Measurements from ENCODE around the gene C11orf58.

C11orf58 gene

DNA sequence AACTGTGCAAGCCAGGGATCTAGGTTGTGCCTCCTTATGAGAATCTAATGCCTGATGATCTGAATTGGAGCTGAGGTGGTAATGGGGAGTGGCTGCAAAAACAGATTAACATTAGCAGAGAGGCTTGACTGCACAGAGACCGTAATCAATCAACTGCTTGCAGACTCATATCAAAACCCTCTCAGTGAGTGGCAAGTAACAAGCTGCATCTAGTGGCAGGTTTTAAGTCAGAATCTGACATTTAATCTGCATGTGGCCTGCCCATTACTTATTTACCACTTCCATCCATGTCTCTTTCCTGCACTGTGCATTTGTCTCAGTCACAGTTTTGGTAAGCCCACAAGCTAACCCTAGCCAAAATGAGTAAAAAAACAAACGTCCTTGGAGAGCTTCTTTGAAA is 11.2 kb downstream of the C11orf58 start:
- no peak for DNase-seq (ENCODE audit: low spot score in 2 of 2)
- H3K9me3 ChIP-seq, result no peaks in the 10 kb centered on the region
- in situ Hi-C loops (cut with MboI; ENCODE audit: low sequenced_read_pairs), result no loop called here
- H3K4me3 ChIP-seq, result no peak overlapping the region
- H3K36me3 ChIP-seq (replicated peaks), result peaks cover 89% of the 10 kb centered on the region
- H3K27me3 ChIP-seq (ENCODE audit: low read depth), result no peaks in the 10 kb centered on the region
- peaks cover 13% of the 10 kb centered on the region for H3K4me1 ChIP-seq

GRCh38 chr11:16750417-16750816 is 12.0 kb downstream of the C11orf58 start:
- peaks cover 6% of the 10 kb centered on the region for H3K4me1 ChIP-seq
- in situ Hi-C loops (cut with MboI; ENCODE audit: low sequenced_read_pairs), result no loop called here
- DNase-seq (ENCODE audit: low spot score in 2 of 2), result no peak
- H3K9me3 ChIP-seq, result no peaks in the 10 kb centered on the region
- H3K36me3 ChIP-seq (replicated peaks), result peaks cover 82% of the 10 kb centered on the region
- no peak overlapping the region for H3K4me3 ChIP-seq
- no peaks in the 10 kb centered on the region for H3K27me3 ChIP-seq (ENCODE audit: low read depth)

- no peaks in the 10 kb centered on the region for H3K9me3 ChIP-seq
- H3K36me3 ChIP-seq (replicated peaks), result peaks cover 30% of the 10 kb centered on the region
- H3K27me3 ChIP-seq (ENCODE audit: low read depth), result no peaks in the 10 kb centered on the region
- H3K4me3 ChIP-seq, result no peak overlapping the region
- DNase-seq (ENCODE audit: low spot score in 2 of 2), result no peak
- in situ Hi-C loops (cut with MboI; ENCODE audit: low sequenced_read_pairs), result no loop called here
- no peaks in the 10 kb centered on the region; the same call in 1 of the 2 replicates for H3K4me1 ChIP-seq
These were observed 20.1 kb downstream of the C11orf58 start for GRCh38 chr11:16758382-16759024.

DNA sequence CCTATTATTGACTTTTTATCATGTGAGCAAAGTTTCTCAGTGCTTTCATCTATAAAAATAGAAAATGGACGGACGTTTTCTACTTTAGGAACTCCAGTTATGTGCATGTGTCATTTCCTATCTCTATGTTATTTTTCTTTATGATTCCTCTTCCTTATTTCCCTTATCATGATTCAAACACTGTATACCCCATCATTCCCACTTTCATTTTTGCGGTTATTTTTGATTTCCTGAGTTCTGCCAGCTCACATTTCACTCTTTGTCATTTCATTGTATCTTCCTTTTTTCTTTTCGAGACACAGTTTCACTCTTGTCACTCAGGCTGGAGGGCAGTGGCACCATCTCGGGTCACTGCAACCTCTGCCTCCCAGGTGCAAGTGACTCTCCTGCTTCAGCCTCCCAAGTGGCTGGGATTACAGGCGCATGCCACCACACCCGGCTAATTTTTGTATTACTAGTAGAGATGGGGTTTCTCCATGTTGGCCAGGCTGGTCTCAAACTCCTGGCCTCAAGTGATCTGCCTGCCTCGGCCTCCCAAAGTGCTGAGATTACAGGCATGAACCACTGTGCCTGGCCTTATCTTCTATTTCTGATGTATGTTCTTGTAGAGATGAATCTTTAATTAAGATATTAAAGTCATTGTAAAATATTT is 21.5 kb downstream of the C11orf58 start:
- no peak for DNase-seq (ENCODE audit: low spot score in 2 of 2)
- no peaks in the 10 kb centered on the region for H3K9me3 ChIP-seq
- no peaks in the 10 kb centered on the region for H3K27me3 ChIP-seq (ENCODE audit: low read depth)
- no peaks in the 10 kb centered on the region for H3K4me1 ChIP-seq
- no peak overlapping the region for H3K4me3 ChIP-seq
- in situ Hi-C loops (cut with MboI; ENCODE audit: low sequenced_read_pairs), result no loop called here
- H3K36me3 ChIP-seq (replicated peaks), result peaks cover 20% of the 10 kb centered on the region

DNA sequence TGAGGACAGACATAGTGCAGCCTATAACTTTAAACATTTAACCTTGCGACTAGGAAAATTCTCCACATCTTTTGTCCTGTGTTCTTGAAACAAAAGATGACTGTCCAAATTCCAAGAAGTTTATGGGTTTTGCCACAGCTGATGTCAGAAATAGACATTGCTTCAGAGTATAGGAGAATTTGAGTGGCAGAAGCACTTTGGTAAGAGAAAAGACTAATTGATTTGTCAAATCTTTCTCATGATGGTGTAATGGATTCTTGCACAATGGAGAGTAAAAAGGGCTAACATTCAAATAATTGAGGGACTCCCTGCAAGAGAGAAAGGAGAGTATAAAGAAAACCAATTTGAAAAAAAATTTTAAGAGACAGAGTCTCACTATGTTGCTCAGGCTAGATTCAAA is 25.3 kb downstream of the C11orf58 start:
- Histone ChIP-seq H3K9me3 (no peaks in the 10 kb centered on the region), H3K4me1 (no peaks in the 10 kb centered on the region), H3K4me3 (no peak overlapping the region), H3K36me3 (replicated peaks) (no peaks in the 10 kb centered on the region), H3K27me3 (ENCODE audit: low read depth) (no peaks in the 10 kb centered on the region)
- no peak for DNase-seq (ENCODE audit: low spot score in 2 of 2)
- in situ Hi-C loops (cut with MboI; ENCODE audit: low sequenced_read_pairs), result no loop called here

- no peak for DNase-seq (ENCODE audit: low spot score in 2 of 2)
- no peaks in the 10 kb centered on the region for H3K36me3 ChIP-seq (replicated peaks)
- H3K27me3 ChIP-seq (ENCODE audit: low read depth), result no peaks in the 10 kb centered on the region
- no peaks in the 10 kb centered on the region for H3K4me1 ChIP-seq
- in situ Hi-C loops (cut with MboI; ENCODE audit: low sequenced_read_pairs), result no loop called here
- no peak overlapping the region for H3K4me3 ChIP-seq
- no peaks in the 10 kb centered on the region for H3K9me3 ChIP-seq
These were observed 26.4 kb downstream of the C11orf58 start for GRCh38 chr11:16764888-16765287.

DNA sequence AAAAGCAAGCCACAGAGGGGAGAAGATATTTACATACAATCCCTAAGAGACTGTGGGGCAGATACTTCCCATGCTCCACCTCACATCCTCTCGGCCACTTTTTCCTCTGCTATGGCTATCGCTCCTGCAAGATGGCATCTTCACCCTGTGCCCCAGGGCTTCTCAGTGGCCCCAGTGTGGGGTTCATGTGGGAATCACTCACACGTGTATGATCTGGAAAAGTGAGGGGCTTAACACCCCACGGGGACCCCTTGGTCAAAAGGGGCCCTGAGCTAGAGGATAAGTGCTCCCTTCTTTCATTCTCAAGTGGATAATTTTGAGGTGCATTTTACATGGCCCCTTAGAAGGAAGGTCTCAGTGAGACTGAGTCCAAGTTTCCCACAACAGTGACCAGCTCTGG is 28.7 kb downstream of the C11orf58 start:
- in situ Hi-C loops (cut with MboI; ENCODE audit: low sequenced_read_pairs), result no loop called here
- no peak for DNase-seq (ENCODE audit: low spot score in 2 of 2)

DNA sequence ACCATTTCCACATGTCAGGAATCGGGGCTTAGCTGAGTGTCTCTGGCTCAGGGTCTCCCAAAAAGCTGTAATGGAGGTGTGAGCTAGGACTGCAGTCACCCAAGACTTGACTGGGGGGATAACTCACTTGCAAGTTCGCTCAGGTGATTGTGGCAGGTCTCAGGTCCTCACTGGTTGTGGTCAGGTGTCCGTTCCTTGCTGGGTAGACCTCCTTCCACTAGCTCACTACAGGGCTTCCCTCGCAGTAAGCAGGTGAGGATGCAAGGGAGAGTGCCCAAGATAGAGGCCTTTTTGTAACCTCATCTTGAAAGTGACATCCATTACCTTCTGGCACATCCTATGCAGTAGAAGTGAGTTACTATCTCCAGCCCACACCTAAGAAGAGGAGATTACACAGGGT is 29.5 kb downstream of the C11orf58 start:
- H3K4me3 ChIP-seq, result no peak overlapping the region
- in situ Hi-C loops (cut with MboI; ENCODE audit: low sequenced_read_pairs), result no loop called here
- H3K36me3 ChIP-seq (replicated peaks), result no peaks in the 10 kb centered on the region
- H3K9me3 ChIP-seq, result no peaks in the 10 kb centered on the region
- no peak for DNase-seq (ENCODE audit: low spot score in 2 of 2)
- no peaks in the 10 kb centered on the region for H3K4me1 ChIP-seq
- H3K27me3 ChIP-seq (ENCODE audit: low read depth), result no peaks in the 10 kb centered on the region

More for the DNA sequence above, 28.7 kb downstream of the C11orf58 start:
- H3K4me3 ChIP-seq, result no peak overlapping the region
- H3K36me3 ChIP-seq (replicated peaks), result no peaks in the 10 kb centered on the region
- H3K4me1 ChIP-seq, result no peaks in the 10 kb centered on the region
- H3K27me3 ChIP-seq (ENCODE audit: low read depth), result no peaks in the 10 kb centered on the region
- H3K9me3 ChIP-seq, result no peaks in the 10 kb centered on the region

DNA sequence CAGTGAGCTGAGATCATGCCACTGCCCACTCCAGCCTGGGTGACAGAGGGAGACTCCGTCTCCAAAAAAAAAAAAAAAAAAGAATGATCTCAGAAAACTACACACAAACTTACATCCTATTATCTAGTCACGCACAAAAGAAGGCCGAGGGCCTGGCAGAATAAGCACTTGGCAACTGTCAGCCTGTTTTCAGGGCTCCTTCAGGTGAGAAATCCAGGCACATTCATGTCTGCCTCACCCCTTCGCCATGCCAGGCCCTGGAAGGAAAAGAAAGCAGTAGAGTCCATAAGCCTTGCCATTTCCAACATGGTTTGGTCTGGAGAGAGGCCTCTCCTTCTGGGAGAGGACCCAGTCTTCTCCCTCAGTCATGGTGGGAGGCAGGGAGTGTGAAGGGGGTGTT is 30.9 kb downstream of the C11orf58 start:
- Histone ChIP-seq H3K4me1 (no peaks in the 10 kb centered on the region), H3K36me3 (replicated peaks) (no peaks in the 10 kb centered on the region), H3K9me3 (no peaks in the 10 kb centered on the region), H3K27me3 (ENCODE audit: low read depth) (no peaks in the 10 kb centered on the region), H3K4me3 (no peak overlapping the region)
- in situ Hi-C loops (cut with MboI; ENCODE audit: low sequenced_read_pairs), result no loop called here
- DNase-seq (ENCODE audit: low spot score in 2 of 2), result no peak

- no peaks in the 10 kb centered on the region for H3K4me1 ChIP-seq
- no peak for DNase-seq (ENCODE audit: low spot score in 2 of 2)
- no peaks in the 10 kb centered on the region for H3K9me3 ChIP-seq
- no peak overlapping the region for H3K4me3 ChIP-seq
- in situ Hi-C loops (cut with MboI; ENCODE audit: low sequenced_read_pairs), result no loop called here
- H3K36me3 ChIP-seq (replicated peaks), result no peaks in the 10 kb centered on the region
- H3K27me3 ChIP-seq (ENCODE audit: low read depth), result no peaks in the 10 kb centered on the region
These were observed 31.6 kb downstream of the C11orf58 start for GRCh38 chr11:16770016-16770415.

- no peaks in the 10 kb centered on the region for H3K4me1 ChIP-seq
- DNase-seq (ENCODE audit: low spot score in 2 of 2), result no peak
- no peaks in the 10 kb centered on the region for H3K27me3 ChIP-seq (ENCODE audit: low read depth)
- H3K36me3 ChIP-seq (replicated peaks), result no peaks in the 10 kb centered on the region
- no peaks in the 10 kb centered on the region for H3K9me3 ChIP-seq
- in situ Hi-C loops (cut with MboI; ENCODE audit: low sequenced_read_pairs), result no loop called here
- no peak overlapping the region for H3K4me3 ChIP-seq
These were observed 33.1 kb downstream of the C11orf58 start for GRCh38 chr11:16771350-16772140.

- Histone ChIP-seq H3K4me3 (no peak overlapping the region), H3K36me3 (replicated peaks) (no peaks in the 10 kb centered on the region), H3K27me3 (ENCODE audit: low read depth) (no peaks in the 10 kb centered on the region), H3K9me3 (no peaks in the 10 kb centered on the region), H3K4me1 (no peaks in the 10 kb centered on the region)
- no peak for DNase-seq (ENCODE audit: low spot score in 2 of 2)
- in situ Hi-C loops (cut with MboI; ENCODE audit: low sequenced_read_pairs), result no loop called here
These were observed 33.7 kb downstream of the C11orf58 start for GRCh38 chr11:16772141-16772512.

DNA sequence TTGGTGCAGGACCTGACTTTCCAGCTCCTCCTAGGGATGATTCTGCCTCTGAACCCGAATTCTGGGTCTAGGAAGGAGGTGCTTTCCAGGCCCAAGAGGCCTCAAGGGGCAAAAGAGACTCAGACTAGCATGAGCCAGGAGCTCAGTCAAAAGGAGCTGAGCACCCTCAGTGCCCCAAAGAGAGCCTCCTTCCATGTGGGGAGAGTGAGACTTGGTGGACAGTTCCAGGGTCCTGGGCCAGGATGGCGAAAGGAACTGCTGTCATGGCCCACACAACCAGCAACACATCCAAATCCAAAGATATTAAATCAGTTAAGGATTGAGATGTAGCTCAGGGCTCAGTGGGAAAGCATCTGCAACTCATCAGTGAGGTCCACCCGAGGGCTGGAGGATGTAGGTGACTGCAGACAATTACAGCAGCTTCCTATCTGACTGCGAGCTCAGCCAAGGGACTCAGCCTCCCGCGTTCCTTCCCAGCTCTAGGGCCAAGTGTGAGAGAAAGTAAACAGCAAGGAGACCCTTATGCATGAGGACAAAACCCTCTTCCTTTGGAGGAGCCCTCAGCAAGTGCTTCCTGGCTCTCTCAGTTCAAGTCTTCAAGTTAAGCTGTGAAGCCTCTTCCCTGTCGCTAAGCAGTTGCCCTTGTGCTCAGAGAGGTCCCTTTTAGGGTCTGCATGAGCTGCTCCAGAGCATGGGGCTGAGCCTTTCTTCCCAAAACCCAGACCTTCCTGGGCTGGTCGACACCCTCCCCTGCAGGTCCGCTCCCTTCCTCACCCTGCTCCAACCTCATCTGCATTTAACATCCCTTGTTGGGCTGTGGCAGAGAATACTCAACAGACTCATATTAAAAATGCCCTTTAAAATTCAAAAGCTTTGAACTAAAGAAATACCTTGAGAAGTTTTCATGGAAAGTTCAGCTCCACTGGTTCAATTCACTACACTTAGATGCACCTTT is 35.8 kb downstream of the C11orf58 start:
- in situ Hi-C loops (cut with MboI; ENCODE audit: low sequenced_read_pairs), result no loop called here
- Histone ChIP-seq H3K4me1 (no peaks in the 10 kb centered on the region), H3K9me3 (no peaks in the 10 kb centered on the region), H3K27me3 (ENCODE audit: low read depth) (no peaks in the 10 kb centered on the region), H3K4me3 (no peak overlapping the region), H3K36me3 (replicated peaks) (peaks cover 4% of the 10 kb centered on the region; the same call in 1 of the 2 replicates)
- DNase-seq (ENCODE audit: low spot score in 2 of 2), result no peak

All from HAP-1 (cell line).